GM19328 (cell line): ENCODE results near the gene GPBAR1.

Experiments
- ATAC-seq: cut with Tn5 transposase; IDR thresholded peaks from one replicate; pipeline ENCODE4 v1.9.1; 2021; ENCODE audit warnings: mild to moderate bottlenecking, moderate library complexity; ENCODE audit not compliant: unreplicated experiment

Gene GPBAR1

GRCh38 chr2:218260742-218261422 lies at the start of gene GPBAR1:
GPBAR1 (plus strand) TSS chr2:218261015; CDS start chr2:218262725, 1,710 bp downstream.
- ATAC-seq: no peak

- no peak for ATAC-seq
Observed at GRCh38 chr2:218214116-218214515, 46.7 kb upstream of the GPBAR1 start.

GRCh38 chr2:218216336-218216673 lies 44.5 kb upstream of the GPBAR1 start:
- ATAC-seq: no peak

GRCh38 chr2:218216674-218217359 lies 44.0 kb upstream of the GPBAR1 start, which contains the start of gene ARPC2:
ARPC2 (plus strand) TSS chr2:218217189; CDS start chr2:218217471, 282 bp downstream.
- peak; percentile 69 for ATAC-seq

- ATAC-seq: peak; percentile 17
Observed at GRCh38 chr2:218217360-218218267, 43.2 kb upstream of the GPBAR1 start.

GRCh38 chr2:218218268-218219185 lies 42.3 kb upstream of the GPBAR1 start:
- no peak for ATAC-seq

- no peak for ATAC-seq
Observed at GRCh38 chr2:218219934-218220333, 40.9 kb upstream of the GPBAR1 start.

GRCh38 chr2:218221000-218221399 lies 39.8 kb upstream of the GPBAR1 start:
- no peak for ATAC-seq

GRCh38 chr2:218223046-218223445 lies 37.8 kb upstream of the GPBAR1 start:
- ATAC-seq: no peak

GRCh38 chr2:218224186-218224585 lies 36.6 kb upstream of the GPBAR1 start:
- no peak for ATAC-seq

- ATAC-seq: no peak
Observed at GRCh38 chr2:218226903-218227302, 33.9 kb upstream of the GPBAR1 start.

GRCh38 chr2:218228366-218229090 lies 32.3 kb upstream of the GPBAR1 start:
- ATAC-seq: no peak

- ATAC-seq: peak; percentile 92
Observed at GRCh38 chr2:218229239-218229638, 31.6 kb upstream of the GPBAR1 start.

- ATAC-seq: no peak
Observed at GRCh38 chr2:218229851-218230250, 31.0 kb upstream of the GPBAR1 start.

GRCh38 chr2:218230882-218231281 lies 29.9 kb upstream of the GPBAR1 start:
- no peak for ATAC-seq

- ATAC-seq: no peak
Observed at GRCh38 chr2:218233543-218233942, 27.3 kb upstream of the GPBAR1 start.

- no peak for ATAC-seq
Observed at GRCh38 chr2:218234521-218234920, 26.3 kb upstream of the GPBAR1 start.

- ATAC-seq: no peak
Observed at GRCh38 chr2:218235017-218235416, 25.8 kb upstream of the GPBAR1 start.

GRCh38 chr2:218236829-218237228 lies 24.0 kb upstream of the GPBAR1 start:
- ATAC-seq: no peak

- no peak for ATAC-seq
Observed at GRCh38 chr2:218238887-218239286, 21.9 kb upstream of the GPBAR1 start.
